HG03108 (cell line): ENCODE data around the gene PYY.
A peak's percentile ranks its signal among the peaks of the same experiment; 100 is the strongest.
"Not testable (repeated sequence)": the region's sequence is repeated elsewhere in the genome, so short reads cannot be mapped to it uniquely, and the experiment has no call there.

Experiments
- ATAC-seq: cut with Tn5 transposase; IDR thresholded peaks from one replicate; pipeline ENCODE4 v1.9.1; 2021; ENCODE audit warnings: moderate library complexity; ENCODE audit not compliant: unreplicated experiment

PYY gene

DNA sequence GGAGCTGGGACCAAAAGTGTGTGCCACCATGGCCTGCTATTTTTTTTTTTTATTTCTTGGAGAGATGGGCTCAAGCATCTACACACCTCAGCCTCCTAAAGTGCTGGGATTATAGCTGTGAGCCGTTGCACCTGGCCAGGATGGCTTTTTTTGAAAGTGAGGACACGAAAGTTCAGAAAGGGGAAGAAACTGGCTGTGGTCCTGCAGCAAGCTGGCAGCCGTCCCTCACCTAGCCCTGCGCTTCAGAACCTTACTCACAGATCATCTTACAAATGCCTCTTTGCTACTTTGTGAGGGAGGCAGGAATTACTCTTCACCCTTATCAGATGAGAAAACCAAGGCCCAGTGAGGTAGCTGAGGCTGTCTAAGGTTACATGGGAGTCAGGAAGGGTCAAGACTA, 7.0 kb downstream of the PYY start:
- ATAC-seq: no peak

DNA sequence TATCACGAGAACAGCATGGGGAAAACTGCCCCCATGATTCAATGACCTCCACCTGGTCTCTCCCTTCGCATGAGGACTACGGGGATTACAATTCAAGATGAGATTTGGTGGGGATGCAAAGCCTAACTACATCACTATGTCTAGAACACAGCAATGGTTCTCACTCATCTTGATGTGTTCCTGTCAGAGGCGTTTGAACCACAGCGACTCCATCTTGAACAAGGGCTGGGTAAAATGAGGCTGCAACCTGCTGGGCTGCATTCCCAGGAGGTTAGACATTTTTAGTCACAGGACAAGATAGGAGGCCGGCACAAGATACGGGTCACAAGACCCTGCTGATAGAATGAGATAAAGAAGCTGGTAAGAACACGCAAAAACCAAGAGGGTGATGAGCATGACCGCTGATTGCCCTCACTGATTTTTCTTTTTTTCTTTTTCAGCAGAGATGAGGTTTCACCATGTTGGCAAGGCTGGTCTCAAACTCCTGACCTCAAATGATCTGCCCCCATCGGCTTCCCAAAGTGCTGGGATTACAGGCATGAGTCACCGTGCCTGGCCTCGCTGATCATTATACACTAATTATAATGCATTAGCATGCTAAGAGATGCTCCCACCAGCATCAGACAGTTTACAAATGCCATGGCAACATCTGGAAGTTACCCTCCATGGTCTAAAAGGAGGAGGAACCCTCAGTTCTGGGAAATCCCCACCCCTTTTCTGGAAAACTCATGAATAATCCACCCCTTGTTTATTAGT, 8.5 kb downstream of the PYY start:
- ATAC-seq: no peak

- ATAC-seq: no peak
Observed at GRCh38 chr17:43942051-43942685, 11.6 kb downstream of the PYY start, which contains the start of gene PPY. PPY (minus strand) TSS chr17:43942476; CDS start chr17:43941654, 822 bp downstream.

- no peak for ATAC-seq
Observed at GRCh38 chr17:43940630-43941029, 13.1 kb downstream of the PYY start.

DNA sequence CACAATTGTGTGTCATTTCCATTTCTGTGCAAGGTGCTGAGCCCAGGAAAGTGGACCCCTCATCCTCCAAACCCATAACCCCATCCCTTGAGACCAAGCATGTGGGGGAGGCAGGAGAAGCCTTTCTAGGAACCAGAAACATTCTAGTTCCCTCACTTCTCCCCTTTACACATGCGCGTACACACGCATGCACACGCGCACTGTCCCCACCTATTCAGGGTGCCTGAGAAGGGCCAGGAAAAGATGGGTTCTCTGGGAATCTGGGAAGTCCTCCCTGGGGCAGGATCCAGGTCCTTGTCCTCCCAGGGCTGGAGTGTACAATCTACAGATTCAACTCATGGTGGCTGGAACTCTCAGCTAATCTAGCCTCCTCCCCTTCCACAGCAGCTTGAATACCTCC, 13.9 kb downstream of the PYY start:
- no peak for ATAC-seq

DNA sequence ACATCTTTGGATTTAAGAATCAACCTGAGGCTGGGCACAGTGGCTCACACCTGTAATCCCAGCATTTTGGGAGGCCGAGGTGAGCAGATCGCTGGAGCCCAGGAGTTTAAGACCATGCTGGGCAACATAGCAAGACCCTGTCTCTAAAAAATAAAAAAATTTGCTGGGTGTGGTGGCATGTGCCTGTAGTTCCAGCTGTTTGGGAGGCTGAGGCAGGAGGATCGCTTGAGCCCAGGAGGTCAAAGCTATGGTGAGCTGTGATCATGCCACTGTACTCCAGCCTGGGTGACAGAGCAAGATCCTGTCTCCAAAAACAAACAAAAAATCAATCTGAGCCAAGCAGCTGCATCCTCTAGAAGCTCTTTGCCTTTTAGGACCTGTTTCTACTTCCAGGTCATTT, 14.3 kb downstream of the PYY start:
- not testable (repeated sequence) for ATAC-seq

DNA sequence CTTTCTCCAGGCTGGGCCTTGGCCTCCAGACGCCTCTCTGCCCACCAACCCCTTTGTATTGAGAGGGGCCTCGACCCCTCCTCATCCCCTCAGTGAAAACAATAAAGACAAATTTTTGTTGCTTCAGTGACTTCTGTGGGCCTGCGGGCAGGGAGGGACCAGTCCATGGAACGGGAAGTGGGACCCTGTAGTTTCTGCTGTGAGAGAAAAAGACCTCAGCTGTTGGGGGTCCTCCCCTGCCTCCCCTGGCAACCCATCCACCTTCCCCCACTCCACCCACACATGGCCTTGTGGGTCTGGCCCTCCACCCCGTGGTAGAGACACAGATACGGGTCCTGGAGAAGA, 14.9 kb downstream of the PYY start:
- ATAC-seq: no peak

DNA sequence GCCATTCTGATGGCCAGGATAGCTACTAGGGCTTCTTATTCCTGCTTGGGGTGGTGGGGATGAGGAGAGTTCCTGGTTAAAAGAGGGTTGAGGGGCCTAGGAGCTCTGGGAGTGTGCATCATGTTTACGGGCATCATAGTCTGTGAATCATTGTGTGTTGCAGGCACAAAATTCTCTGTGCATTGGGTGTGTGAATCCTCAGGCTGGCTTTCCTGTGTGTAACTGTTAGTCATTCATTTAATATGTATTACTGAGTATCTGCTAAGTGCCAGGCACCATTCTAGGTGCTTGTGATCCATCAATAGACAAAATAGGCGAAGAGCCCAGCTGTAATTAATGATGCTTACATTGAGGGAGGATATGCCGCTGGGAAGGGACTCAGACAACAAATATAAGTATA, 17.3 kb downstream of the PYY start:
- ATAC-seq: no peak

- no peak for ATAC-seq
Observed at GRCh38 chr17:43935926-43936261, 17.8 kb downstream of the PYY start.

DNA sequence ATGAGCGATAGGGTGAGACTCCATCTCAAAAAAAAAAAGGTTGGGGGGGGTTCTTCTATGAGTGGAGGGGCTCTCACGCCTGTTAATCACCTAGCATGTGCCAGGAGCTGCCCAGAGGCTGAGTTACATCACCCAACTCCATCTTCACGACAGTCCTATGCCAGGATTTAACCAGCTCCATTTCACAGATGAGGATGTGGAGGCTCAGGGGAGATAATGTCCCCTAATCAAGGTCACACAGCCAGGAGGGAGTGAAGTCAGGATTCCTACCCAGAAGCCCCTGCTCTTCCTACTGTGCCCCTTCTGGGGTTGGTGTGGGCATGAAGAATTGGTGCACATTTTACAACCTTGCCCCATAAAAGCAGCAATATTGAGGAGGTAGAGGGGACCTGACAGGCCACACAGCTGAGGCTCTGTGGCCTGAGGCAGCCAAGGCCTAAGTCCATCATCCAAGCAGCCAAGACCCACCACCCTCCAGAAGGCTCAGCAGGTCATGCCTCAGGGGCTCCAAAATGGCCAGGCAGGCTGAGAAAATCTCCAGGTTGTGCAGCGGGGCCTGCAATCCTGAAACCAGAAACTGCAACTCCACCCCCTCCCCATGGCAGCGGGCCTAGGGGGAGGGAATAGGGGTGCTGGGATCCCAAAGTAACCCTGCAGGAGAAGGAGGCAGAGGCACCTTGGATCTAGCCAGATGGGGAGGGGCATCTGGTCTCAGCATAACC, 18.4 kb downstream of the PYY start:
- no peak for ATAC-seq

DNA sequence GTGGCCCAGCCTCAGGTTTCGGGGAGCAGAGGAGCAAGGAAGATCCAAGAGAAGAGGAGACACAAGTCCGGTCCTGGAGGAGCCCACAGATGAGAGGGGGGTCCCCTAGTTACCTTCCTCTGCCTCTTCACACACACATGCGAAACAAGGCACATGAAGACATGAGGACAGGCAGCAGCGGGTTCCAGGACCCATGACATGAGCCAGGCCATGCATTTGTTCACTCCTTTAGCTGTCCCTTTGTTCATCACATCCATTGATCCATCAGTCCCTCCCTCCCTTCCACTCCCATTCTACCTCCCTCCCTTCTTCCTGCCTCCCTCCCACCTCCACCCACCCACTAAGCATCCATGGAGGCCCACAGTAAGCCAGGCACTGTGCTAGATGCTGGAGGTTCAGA, 20.8 kb downstream of the PYY start:
- ATAC-seq: no peak

GRCh38 chr17:43932357-43932756, 21.4 kb downstream of the PYY start:
- ATAC-seq: no peak

DNA sequence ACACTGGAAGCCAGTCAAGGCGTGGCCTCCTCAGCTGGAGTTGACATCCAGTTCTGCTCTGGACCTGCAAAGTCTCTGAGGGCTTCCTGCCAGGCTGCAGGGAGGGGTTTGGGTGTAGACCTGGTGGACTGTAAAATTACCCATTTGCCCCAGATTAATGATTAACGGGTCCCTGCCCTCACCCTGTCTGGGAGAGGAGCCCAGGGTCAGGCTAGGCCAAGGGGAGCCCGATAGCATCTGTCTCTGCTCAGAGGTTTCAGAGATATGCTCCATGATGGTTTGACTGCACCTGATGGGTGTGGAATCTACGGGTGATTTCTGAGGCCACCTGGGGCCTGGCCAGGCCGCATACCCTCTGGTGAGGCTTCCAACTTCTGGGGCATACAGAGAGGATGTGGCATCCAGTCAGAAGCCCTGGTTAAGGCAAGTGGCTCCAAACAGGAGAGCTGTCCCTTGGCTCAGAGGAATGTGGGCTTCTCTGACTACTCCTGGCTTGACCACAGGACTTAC, 22.6 kb downstream of the PYY start:
- no peak for ATAC-seq

GRCh38 chr17:43928609-43929008, 25.1 kb downstream of the PYY start:
- ATAC-seq: no peak

- not testable (repeated sequence) for ATAC-seq
Observed at GRCh38 chr17:43927929-43928328, 25.8 kb downstream of the PYY start.

GRCh38 chr17:43927060-43927864, 26.5 kb downstream of the PYY start:
- ATAC-seq: no peak

DNA sequence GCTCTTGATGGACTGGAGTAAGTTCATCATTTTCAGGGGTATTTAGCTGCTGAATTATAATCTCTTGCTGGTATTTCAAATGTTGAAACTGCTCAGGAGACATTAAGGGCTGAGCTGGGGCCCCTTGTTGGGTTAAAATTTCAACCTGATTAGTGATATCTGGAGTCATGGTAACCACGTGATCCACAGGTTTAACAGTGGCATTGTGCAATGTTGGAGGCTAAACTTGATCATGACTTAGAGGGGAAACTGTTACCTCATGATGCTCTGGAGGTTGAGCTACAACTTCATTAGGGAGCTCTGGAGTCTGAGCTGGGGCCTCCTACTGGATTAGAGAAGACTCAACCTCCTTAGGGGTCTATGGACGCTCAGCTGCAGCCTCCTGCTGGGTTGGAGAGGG, 29.2 kb downstream of the PYY start:
- ATAC-seq: no peak

GRCh38 chr17:43920500-43921095, 33.1 kb downstream of the PYY start:
- no peak for ATAC-seq

GRCh38 chr17:43918026-43918389, 35.7 kb downstream of the PYY start:
- no peak for ATAC-seq

GRCh38 chr17:43917348-43918025, 36.3 kb downstream of the PYY start:
- ATAC-seq: peak; percentile 60
